A172 (cell line): ENCODE results near the gene TBC1D9. TPM values are rescaled to one million over a fixed set of nuclear protein-coding genes. Genes with fewer than 3 reads are reported as not detected.

ENCODE experiments used
- DNase-seq: peaks from one replicate; pipeline ENCODE4 v3.0.0-alpha.2; 2015; ENCODE audit warnings: low spot score
- total RNA-seq: library from RNA; depleted of rRNA; stranded (reverse); fragments of >200 nt; shearing (Covaris generic); gene quantifications from 2 replicates; pipeline ENCODE4 v1.2.3, GENCODE V29; 2014

TBC1D9 gene
- total RNA-seq, 1 experiment from 2014 or later, result 26.5 TPM

- DNase-seq, result no peak
Observed at GRCh38 chr4:140648716-140649308, 107.4 kb downstream of the TBC1D9 start.

GRCh38 chr4:140645614-140646412 is 110.4 kb downstream of the TBC1D9 start:
- DNase-seq, result no peak

GRCh38 chr4:140645196-140645595 is 111.0 kb downstream of the TBC1D9 start:
- no peak for DNase-seq

GRCh38 chr4:140644470-140645185 is 111.6 kb downstream of the TBC1D9 start:
- DNase-seq, result no peak

GRCh38 chr4:140643571-140644055 is 112.6 kb downstream of the TBC1D9 start:
- no peak for DNase-seq

GRCh38 chr4:140642674-140643437 is 113.3 kb downstream of the TBC1D9 start:
- no peak for DNase-seq

- DNase-seq, result no peak
Observed at GRCh38 chr4:140641789-140642439, 114.3 kb downstream of the TBC1D9 start.

GRCh38 chr4:140641105-140641555 is 115.1 kb downstream of the TBC1D9 start:
- DNase-seq, result no peak

- DNase-seq, result no peak
Observed at GRCh38 chr4:140640150-140640748, 115.9 kb downstream of the TBC1D9 start.

- DNase-seq, result no peak
Observed at GRCh38 chr4:140639066-140639465, 117.1 kb downstream of the TBC1D9 start.

- no peak for DNase-seq
Observed at GRCh38 chr4:140637836-140638235, 118.3 kb downstream of the TBC1D9 start.

GRCh38 chr4:140635606-140636005 is 120.6 kb downstream of the TBC1D9 start:
- DNase-seq, result peak; percentile 47

- DNase-seq, result no peak
Observed at GRCh38 chr4:140633951-140634350, 122.2 kb downstream of the TBC1D9 start.

- DNase-seq, result no peak
Observed at GRCh38 chr4:140633124-140633523, 123.1 kb downstream of the TBC1D9 start.

GRCh38 chr4:140630246-140630645 is 125.9 kb downstream of the TBC1D9 start:
- DNase-seq, result no peak

GRCh38 chr4:140628016-140628415 is 128.2 kb downstream of the TBC1D9 start:
- DNase-seq, result no peak

GRCh38 chr4:140626661-140627376 is 129.4 kb downstream of the TBC1D9 start:
- DNase-seq, result no peak

GRCh38 chr4:140622333-140622958 is 133.7 kb downstream of the TBC1D9 start:
- DNase-seq, result no peak

- DNase-seq, result no peak
Observed at GRCh38 chr4:140621161-140621560, 135.0 kb downstream of the TBC1D9 start.
